Omental fat pad (tissue), 4 donors: ENCODE measurements around the gene CSH1. TPM values are rescaled to one million over a fixed set of nuclear protein-coding genes. Genes with fewer than 3 reads are reported as not detected.
"Not testable (repeated sequence)": the region's sequence is repeated elsewhere in the genome, so short reads cannot be mapped to it uniquely, and the experiment has no call there.

ENCODE experiments used
- ATAC-seq: fragments of 150-250 bp; one replicate; pipeline ENCODE4 v1.9.1; 2016; ENCODE audit warnings: mild to moderate bottlenecking, moderate library complexity; ENCODE audit not compliant: low FRiP score
- DNase-seq: peaks from one replicate; pipeline ENCODE4 v3.0.0-alpha.2; 2019; ENCODE audit warnings: low spot score
- total RNA-seq, 4 donors: library from RNA; depleted of rRNA; stranded (reverse); fragments of >200 nt; gene quantifications; one replicate each; pipeline ENCODE4 v1.1.0, GENCODE V29; 2016
- TF ChIP-seq, protein P1 (sequence below), 3 donors: fragments of 450-650 bp; IDR thresholded peaks; one replicate each; pipeline ENCODE4 v1.5.1; 2016 to 2017; ENCODE audit warnings: antibody characterized with exemption in 3 of 3, mild to moderate bottlenecking in 3 of 3, moderate library complexity in 2 of 3

CSH1 gene
- total RNA-seq, 4 donors from 2014 or later = not detected

DNA sequence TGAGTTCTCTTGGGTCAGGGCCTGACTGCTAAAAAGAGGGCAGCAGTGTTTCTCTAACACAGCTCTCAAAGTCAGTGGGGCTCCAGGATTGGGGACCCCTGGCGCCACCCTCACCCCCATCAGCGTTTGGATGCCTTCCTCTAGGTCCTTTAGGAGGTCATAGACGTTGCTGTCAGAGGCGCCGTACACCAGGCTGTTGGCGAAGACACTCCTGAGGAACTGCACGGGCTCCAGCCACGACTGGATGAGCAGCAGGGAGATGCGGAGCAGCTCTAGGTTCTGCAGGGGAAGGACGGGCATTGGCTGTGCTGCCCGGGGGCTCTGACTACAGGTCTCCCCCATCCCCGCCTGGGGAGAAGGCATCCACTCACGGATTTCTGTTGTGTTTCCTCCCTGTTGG, 21.3 kb upstream of the CSH1 start:
- ATAC-seq (no peak), DNase-seq (no peak)
- TF ChIP-seq, protein P1, sequence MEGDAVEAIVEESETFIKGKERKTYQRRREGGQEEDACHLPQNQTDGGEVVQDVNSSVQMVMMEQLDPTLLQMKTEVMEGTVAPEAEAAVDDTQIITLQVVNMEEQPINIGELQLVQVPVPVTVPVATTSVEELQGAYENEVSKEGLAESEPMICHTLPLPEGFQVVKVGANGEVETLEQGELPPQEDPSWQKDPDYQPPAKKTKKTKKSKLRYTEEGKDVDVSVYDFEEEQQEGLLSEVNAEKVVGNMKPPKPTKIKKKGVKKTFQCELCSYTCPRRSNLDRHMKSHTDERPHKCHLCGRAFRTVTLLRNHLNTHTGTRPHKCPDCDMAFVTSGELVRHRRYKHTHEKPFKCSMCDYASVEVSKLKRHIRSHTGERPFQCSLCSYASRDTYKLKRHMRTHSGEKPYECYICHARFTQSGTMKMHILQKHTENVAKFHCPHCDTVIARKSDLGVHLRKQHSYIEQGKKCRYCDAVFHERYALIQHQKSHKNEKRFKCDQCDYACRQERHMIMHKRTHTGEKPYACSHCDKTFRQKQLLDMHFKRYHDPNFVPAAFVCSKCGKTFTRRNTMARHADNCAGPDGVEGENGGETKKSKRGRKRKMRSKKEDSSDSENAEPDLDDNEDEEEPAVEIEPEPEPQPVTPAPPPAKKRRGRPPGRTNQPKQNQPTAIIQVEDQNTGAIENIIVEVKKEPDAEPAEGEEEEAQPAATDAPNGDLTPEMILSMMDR (IDR thresholded peaks at IDR 0.05) = no peak

DNA sequence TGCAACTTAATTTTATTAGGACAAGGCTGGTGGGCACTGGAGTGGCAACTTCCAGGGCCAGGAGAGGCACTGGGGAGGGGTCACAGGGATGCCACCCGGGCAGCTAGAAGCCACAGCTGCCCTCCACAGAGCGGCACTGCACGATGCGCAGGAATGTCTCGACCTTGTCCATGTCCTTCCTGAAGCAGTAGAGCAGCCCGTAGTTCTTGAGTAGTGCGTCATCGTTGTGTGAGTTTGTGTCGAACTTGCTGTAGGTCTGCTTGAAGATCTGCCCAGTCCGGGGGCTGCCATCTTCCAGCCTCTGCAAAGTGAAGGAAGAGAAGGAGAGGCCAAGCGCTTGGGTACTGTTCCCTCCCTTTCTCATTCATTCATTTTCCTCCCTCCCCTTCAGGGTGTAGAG, 20.8 kb upstream of the CSH1 start:
- not testable (repeated sequence) for ATAC-seq, DNase-seq

DNA sequence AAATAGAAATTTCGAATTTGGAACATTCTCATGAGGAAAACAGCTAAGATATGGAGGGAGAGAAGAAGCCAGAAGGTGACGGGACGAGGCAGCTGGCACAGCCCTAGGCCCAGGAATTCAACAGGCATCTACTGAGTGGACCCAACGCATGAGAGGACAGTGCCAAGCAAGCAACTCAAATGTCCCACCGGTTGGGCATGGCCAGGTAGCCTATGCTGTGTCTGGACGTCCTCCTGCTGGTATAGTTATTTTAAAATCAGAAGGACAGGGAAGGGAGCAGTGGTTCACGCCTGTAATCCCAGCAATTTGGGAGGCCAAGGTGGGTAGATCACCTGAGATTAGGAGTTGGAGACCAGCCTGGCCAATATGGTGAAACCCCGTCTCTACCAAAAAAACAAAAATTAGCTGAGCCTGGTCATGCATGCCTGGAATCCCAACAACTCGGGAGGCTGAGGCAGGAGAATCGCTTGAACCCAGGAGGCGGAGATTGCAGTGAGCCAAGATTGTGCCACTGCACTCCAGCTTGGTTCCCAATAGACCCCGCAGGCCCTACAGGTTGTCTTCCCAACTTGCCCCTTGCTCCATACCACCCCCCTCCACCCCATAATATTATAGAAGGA, 20.3 kb upstream of the CSH1 start:
- no peak for DNase-seq
- TF ChIP-seq, protein P1 (IDR thresholded peaks at IDR 0.05) = no peak
- ATAC-seq = no peak

- not testable (repeated sequence) for ATAC-seq, DNase-seq
Observed at GRCh38 chr17:63915753-63916152, 19.4 kb upstream of the CSH1 start.

GRCh38 chr17:63914471-63914870, 18.1 kb upstream of the CSH1 start:
- ATAC-seq = no peak
- DNase-seq = no peak

GRCh38 chr17:63911657-63912100, 15.3 kb upstream of the CSH1 start:
- TF ChIP-seq, protein P1 (IDR thresholded peaks at IDR 0.05) = no peak
- ATAC-seq (peak; percentile 63), DNase-seq (no peak)

More at GRCh38 chr17:63914471-63914870, 18.1 kb upstream of the CSH1 start:
- TF ChIP-seq, protein P1 (IDR thresholded peaks at IDR 0.05) = no peak

DNA sequence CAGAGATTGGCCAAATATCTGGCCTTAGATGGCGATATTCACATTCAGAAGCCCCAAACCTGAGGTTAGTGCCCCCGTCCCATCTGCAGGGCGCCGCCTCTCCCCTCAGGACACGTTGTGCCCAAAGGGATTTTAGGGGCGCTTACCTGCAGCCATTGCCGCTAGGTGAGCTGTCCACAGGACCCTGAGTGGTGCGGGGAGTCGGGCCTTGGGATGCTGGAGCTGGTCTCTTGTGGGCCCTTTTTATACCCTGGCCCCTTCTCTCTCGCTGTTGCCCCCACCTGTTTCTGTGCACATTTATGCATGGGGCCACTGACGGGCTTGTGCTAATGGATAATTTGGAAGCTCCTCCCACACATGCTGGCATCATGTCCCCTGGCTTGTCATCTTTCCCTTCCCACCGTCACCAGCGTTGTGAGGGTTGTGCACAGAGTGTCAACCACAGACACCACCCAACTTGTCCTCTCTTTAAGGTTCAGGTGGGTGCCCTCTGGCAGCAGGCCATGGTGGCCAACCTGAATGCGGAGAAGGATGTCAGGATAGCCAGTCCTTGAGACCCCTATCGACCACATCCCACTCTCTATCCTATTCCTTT, 14.8 kb upstream of the CSH1 start, which contains the start of gene CSHL1:
TSS of gene CSHL1 (minus strand) at position 218 of the 595 bp plus-strand sequence. CDS start at position 156, 62 bp downstream.
- no peak for ATAC-seq
- no peak for DNase-seq
- TF ChIP-seq, protein P1 (IDR thresholded peaks at IDR 0.05) = no peak

DNA sequence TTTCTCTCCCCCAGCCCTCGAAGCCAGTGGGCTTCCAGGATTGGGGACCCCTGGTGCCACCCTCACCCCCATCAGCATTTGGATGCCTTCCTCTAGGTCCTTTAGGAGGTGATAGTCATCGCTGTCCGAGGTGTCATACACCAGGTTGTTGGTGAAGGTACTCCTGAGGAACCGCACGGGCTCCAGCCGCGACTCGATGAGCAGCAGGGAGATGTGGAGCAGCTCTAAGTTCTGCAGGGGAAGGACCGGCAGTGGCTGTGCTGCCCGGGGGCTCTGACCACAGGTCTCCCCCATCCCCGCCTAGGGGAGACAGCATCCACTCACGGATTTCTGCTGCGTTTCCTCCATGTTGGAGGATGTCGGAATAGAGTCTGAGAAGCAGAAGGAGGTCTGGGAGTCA, 13.7 kb upstream of the CSH1 start:
- DNase-seq = no peak
- TF ChIP-seq, protein P1 (IDR thresholded peaks at IDR 0.05) = no peak
- ATAC-seq = no peak

DNA sequence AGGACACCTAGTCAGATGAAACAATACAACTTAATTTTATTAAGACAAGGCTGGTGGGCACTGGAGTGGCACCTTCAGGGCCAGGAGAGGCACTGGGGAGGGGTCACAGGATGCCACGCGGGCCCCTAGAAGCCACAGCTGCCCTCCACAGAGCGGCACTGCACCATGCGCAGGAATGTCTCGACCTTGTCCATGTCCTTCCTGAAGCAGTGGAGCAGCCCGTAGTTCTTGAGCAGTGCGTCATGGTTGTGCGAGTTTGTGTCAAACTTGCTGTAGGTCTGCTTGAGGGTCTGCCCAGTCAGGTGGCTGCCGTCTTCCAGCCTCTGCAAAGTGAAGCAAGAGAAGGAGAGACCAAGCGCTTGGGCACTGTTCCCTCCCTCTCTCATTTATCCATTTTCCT, 13.2 kb upstream of the CSH1 start:
- DNase-seq, ATAC-seq: not testable (repeated sequence)

- ATAC-seq = not testable (repeated sequence)
Observed at GRCh38 chr17:63907161-63907778, 10.9 kb upstream of the CSH1 start.

DNA sequence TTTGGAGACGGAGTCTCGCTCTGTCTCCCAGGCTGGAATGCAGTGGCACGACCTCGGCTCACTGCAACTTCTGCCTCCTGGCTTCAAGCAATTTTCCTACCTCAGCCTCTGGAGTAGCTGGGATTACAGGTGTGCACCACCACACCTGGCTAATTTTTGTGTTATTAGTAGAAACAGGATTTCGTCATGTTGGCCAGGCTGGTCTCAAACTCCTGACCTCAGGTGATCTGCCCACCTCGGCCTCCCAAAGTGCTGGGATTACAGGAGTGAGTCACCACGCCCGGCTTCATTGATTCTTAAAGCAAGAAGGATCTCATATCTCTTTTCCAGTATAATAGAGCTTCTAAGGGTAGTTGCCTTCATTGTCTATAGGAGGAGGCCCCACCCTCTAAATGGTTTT, 8.4 kb upstream of the CSH1 start:
- DNase-seq, ATAC-seq: not testable (repeated sequence)

More at GRCh38 chr17:63907161-63907778, 10.9 kb upstream of the CSH1 start:
- DNase-seq = not testable (repeated sequence)
